D721Med (cell line): Measurements from ENCODE around the gene EIF4H.
A peak's percentile ranks its signal among the peaks of the same experiment; 100 is the strongest.
"Not testable (repeated sequence)": the region's sequence is repeated elsewhere in the genome, so short reads cannot be mapped to it uniquely, and the experiment has no call there.

ENCODE experiments used
- DNase-seq: peaks from one replicate; pipeline ENCODE4 v3.0.0; 2011; ENCODE audit warnings: low spot score; ENCODE audit not compliant: insufficient read length
- FAIRE-seq: peaks from 2 replicates; lab custom pipeline; 2011; peaks lifted over from hg19 to GRCh38; lab: Jason Lieb, UNC
- CTCF ChIP-seq: IDR thresholded peaks from 2 replicates; pipeline ENCODE4 v1.5.1; 2012; ENCODE audit warnings: mild to moderate bottlenecking, control low read depth; ENCODE audit not compliant: insufficient read depth; ENCODE audit errors: missing control alignments

EIF4H gene

GRCh38 chr7:74155810-74156395 lies 18.3 kb upstream of the EIF4H start:
- DNase-seq (no peak), FAIRE-seq (no peak)
- TF ChIP-seq CTCF = no peak

GRCh38 chr7:74157605-74158004 lies 16.6 kb upstream of the EIF4H start:
- TF ChIP-seq CTCF = no peak
- DNase-seq (no peak), FAIRE-seq (no peak)

- FAIRE-seq (no peak), DNase-seq (no peak)
- peak; percentile 4 for TF ChIP-seq CTCF
These were observed 9.1 kb upstream of the EIF4H start for GRCh38 chr7:74164985-74165456.

GRCh38 chr7:74165867-74166593 lies 8.1 kb upstream of the EIF4H start:
- DNase-seq (no peak), FAIRE-seq (no peak)
- no peak for TF ChIP-seq CTCF

GRCh38 chr7:74167324-74167723 lies 6.8 kb upstream of the EIF4H start:
- DNase-seq, FAIRE-seq: not testable (repeated sequence)

- no peak for TF ChIP-seq CTCF
- no peak for FAIRE-seq
- no peak for DNase-seq
These were observed 1.1 kb upstream of the EIF4H start for GRCh38 chr7:74173074-74173473.

GRCh38 chr7:74173491-74173865 lies 678 bp upstream of the EIF4H start:
- no peak for TF ChIP-seq CTCF

More at GRCh38 chr7:74173491-74173865, 678 bp upstream of the EIF4H start:
- FAIRE-seq = no peak
- DNase-seq = no peak
